GM12878 (cell line): ENCODE results near the gene HOXA1. TPM values are rescaled to one million over a fixed set of nuclear protein-coding genes. Genes with fewer than 3 reads are reported as not detected.

Experiments used
- ATAC-seq: fragments of 200-7000 bp; cut with Tn5 transposase; 3 replicates; pipeline ENCODE4 v1.9.1; 2020; ENCODE audit warnings: mild to moderate bottlenecking, moderate library complexity
- BruUV-seq: library from RNA; stranded (reverse); fragments of 400-500 nt; replicated peaks from 2 replicates; lab custom pipeline; 2021; lab: Mats Ljungman, UMichigan
- CTCF ChIA-PET: fragments of 300-600 bp; sonication (Branson Sonifier 250); formaldehyde crosslinking; extraction: SDS; loops from one replicate; lab custom pipeline; 2021; ENCODE audit warnings: inconsistent platforms; lab: Yijun Ruan, JAX
- POLR2A ChIA-PET: fragments of 350-600 bp; formaldehyde crosslinking; extraction: SDS; loops from one replicate; lab custom pipeline; 2021; ENCODE audit warnings: inconsistent platforms; lab: Charles Lee
- RAD21 ChIA-PET: fragments of 300-600 bp; sonication (Branson Sonifier 250); formaldehyde crosslinking; loops from one replicate; lab custom pipeline; 2023; ENCODE audit warnings: antibody characterized with exemption; ENCODE audit not compliant: unreplicated experiment; lab: Charles Lee
- SMC1A ChIA-PET: fragments of 300-600 bp; sonication (Branson Sonifier 250); formaldehyde crosslinking; loops from one replicate; lab custom pipeline; 2023; ENCODE audit not compliant: unreplicated experiment, uncharacterized antibody; lab: Charles Lee
- DNase-seq: peaks from one replicate; pipeline ENCODE4 v3.0.0-alpha.2; 2011; ENCODE audit warnings: low read depth, low spot score
- FAIRE-seq: peaks from 3 replicates; lab custom pipeline; 2011; peaks lifted over from hg19 to GRCh38; lab: Jason Lieb, UNC
- H2AFZ ChIP-seq: 2 replicates; pipeline ENCODE4 v1.6.0; 2011; ENCODE audit warnings: low read depth, low read length, control low read depth; ENCODE audit not compliant: control insufficient read depth
- H3K27ac ChIP-seq: 2 replicates; pipeline ENCODE4 v1.5.1; 2011; ENCODE audit warnings: control low read depth; ENCODE audit not compliant: control insufficient read depth, insufficient read depth
- H3K27me3 ChIP-seq, 2 experiments: replicated peaks in 1 of 2; 2 replicates each; pipeline versions ENCODE4 v1.6.0 to v1.6.1; 2011; ENCODE audit warnings: low read length in 1 of 2; ENCODE audit not compliant: control insufficient read depth in 2 of 2, insufficient read depth in 2 of 2
- H3K36me3 ChIP-seq, 2 experiments: 2 replicates each; pipeline ENCODE4 v1.5.1; 2011; ENCODE audit warnings: low read length in 1 of 2; ENCODE audit not compliant: control insufficient read depth in 2 of 2, insufficient read depth in 2 of 2
- H3K4me1 ChIP-seq: 2 replicates; pipeline ENCODE4 v1.6.1; 2011; ENCODE audit warnings: mild to moderate bottlenecking, low read length, moderate library complexity, mixed read lengths; ENCODE audit not compliant: control insufficient read depth, insufficient read depth
- H3K4me2 ChIP-seq: 2 replicates; pipeline ENCODE4 v1.6.0; 2011; ENCODE audit warnings: control low read depth; ENCODE audit not compliant: control insufficient read depth, insufficient read depth
- H3K4me3 ChIP-seq: fragments of 200-600 bp; sonication (generic); 2 replicates; pipeline ENCODE4 v1.5.1; 2016
- H3K79me2 ChIP-seq: 2 replicates; pipeline ENCODE4 v1.6.0; 2011; ENCODE audit warnings: low read length; ENCODE audit not compliant: control insufficient read depth, insufficient read depth
- H3K9ac ChIP-seq: 2 replicates; pipeline ENCODE4 v1.8.0; 2011; ENCODE audit warnings: low read length, control low read depth, mixed read lengths; ENCODE audit not compliant: control insufficient read depth, insufficient read depth
- H3K9me3 ChIP-seq: replicated peaks from 3 replicates; pipeline ENCODE4 v1.5.1; 2011; ENCODE audit warnings: mild to moderate bottlenecking, low read length; ENCODE audit not compliant: control insufficient read depth, insufficient read depth
- H4K20me1 ChIP-seq: 2 replicates; pipeline ENCODE4 v1.6.0; 2011; ENCODE audit not compliant: control insufficient read depth, insufficient read depth
- CEBPB ChIP-seq, 2 experiments: fragments of 150-350 bp in 1 of 2; IDR thresholded peaks; 2 replicates each; pipeline ENCODE4 v1.6.1; 2012 to 2014; ENCODE audit warnings: low read depth in 2 of 2, low read length in 2 of 2, borderline replicate concordance in 1 of 2, inconsistent platforms in 1 of 2
- CEBPZ ChIP-seq: fragments of 150-350 bp; IDR thresholded peaks from 2 replicates; pipeline ENCODE4 v1.6.1; 2016; ENCODE audit warnings: low read depth, low read length
- NFIC ChIP-seq: IDR thresholded peaks from 2 replicates; pipeline ENCODE4 v1.6.1; 2012; ENCODE audit warnings: low read depth, mild to moderate bottlenecking, inconsistent platforms, low read length, moderate library complexity
- whole genome bisulfite sequencing: methylation state at CpG from one replicate; pipeline ENCODE4 v1.1.6; 2016; ENCODE audit warnings: low lambda C conversion rate; ENCODE audit not compliant: insufficient replicate concordance, insufficient coverage; ENCODE audit errors: missing lambda C conversion rate; 5-methylcytosine and 5-hydroxymethylcytosine counted together
- in situ Hi-C: fragments of 300-500 bp; cut with MboI; formaldehyde crosslinking; loops from 9 replicates; pipeline ENCODE4 v1.14.3; 2018; ENCODE audit warnings: mixed read lengths
- intact Hi-C: fragments of 100-400 bp; cut with micrococcal nuclease; formaldehyde crosslinking; loops from one replicate; pipeline ENCODE4 v1.14.2; 2022; ENCODE audit not compliant: unreplicated experiment
- polyA plus RNA-seq, 11 experiments: library from polyadenylated mRNA; depleted of rRNA in 4 of 11; unstranded in 6 of 11; stranded (reverse) in 5 of 11; fragments of >200 nt; fragmentation: Nextera tagmentation in 4 of 11; fragmentation: Illumina TruSeq in 1 of 11; extraction: Ambion mirVana in 4 of 11; extraction: Trizol in 1 of 11; gene quantifications; 1 replicate in 1 of 11; 2 replicates in 10 of 11; pipeline versions ENCODE4 v1.2.1 to v1.2.3, GENCODE V29; 2011 to 2016; ENCODE audit warnings: inconsistent platforms in 2 of 11, missing spikeins in 2 of 11, low read depth in 1 of 11
- total RNA-seq, 4 experiments: library from RNA; depleted of rRNA in 3 of 4; stranded (reverse); fragments of >200 nt in 3 of 4; fragmentation: Illumina TruSeq in 1 of 4; extraction: Trizol in 1 of 4; gene quantifications; 2 replicates each; pipeline versions ENCODE4 v1.2.1 to v1.2.3, GENCODE V29; 2013 to 2021

Gene HOXA1
- total and polyA plus RNA-seq, 10 of the 15 experiments (the other 5 are each of a cell fraction or from before 2014, with no cell fraction given), result 0.06 to 1.7 (median 0.18) TPM; not detected in 3

- H2AFZ ChIP-seq, result no peak overlapping the region
- H3K9me3 ChIP-seq, result no peaks in the 10 kb centered on the region
- TF ChIP-seq CEBPB (IDR thresholded peaks at IDR 0.05; ENCODE audit: borderline replicate concordance in 1 of 2, low read depth in 2 of 2, low read length in 2 of 2) (no peak), NFIC (no peak), CEBPZ (no peak)
- FAIRE-seq (no peak), DNase-seq (no peak), ATAC-seq (no peak)
- no peaks in the 10 kb centered on the region for H3K36me3 ChIP-seq
- H3K4me1 ChIP-seq, result peaks cover 6% of the 10 kb centered on the region
- 89% methylated on average over 28 of the region's 29 CpGs for WGBS
- no peak overlapping the region for H3K9ac ChIP-seq
- ChIA-PET RAD21 (interaction anchor here (1.3 to 3.7 kb wide), 2 partner anchors 11 to 20 kb away, joined by 3 to 24 read pairs; no protein-coding TSS in a partner anchor), POLR2A (interaction anchor here (0.6 to 1.4 kb wide), 5 partner anchors 9 to 344 kb away, joined by 3 to 5 read pairs (median 4); partner anchors contain the start of gene SKAP2), CTCF (interaction anchor here (0.9 to 3.4 kb wide), 5 partner anchors 11 to 241 kb away, joined by 3 to 18 read pairs (median 3); no protein-coding TSS in a partner anchor), SMC1A (interaction anchor here (0.9 to 7.9 kb wide), 3 partner anchors 12 to 744 kb away, joined by 3 to 110 read pairs (median 4); no protein-coding TSS in a partner anchor)
- in situ Hi-C loops (no loop called here), intact Hi-C loops (no loop called here)
- no TSS peak for BruUV-seq
- H3K79me2 ChIP-seq, result no peaks in the 10 kb centered on the region
- H3K27ac ChIP-seq, result no peak overlapping the region
- peaks cover 0 to 10% of the 10 kb centered on the region in 2 experiments; a peak in 3 of 4 replicates for H3K27me3 ChIP-seq
- no peak overlapping the region for H3K4me2 ChIP-seq
- H4K20me1 ChIP-seq, result no peaks in the 10 kb centered on the region
- no peak overlapping the region for H3K4me3 ChIP-seq
These were observed 1.3 kb downstream of the HOXA1 start for GRCh38 chr7:27094304-27095049.
